ENCODE results near the gene CHRNA1.

Gene CHRNA1

GRCh38 chr2:174756743-174757142 lies 7.5 kb downstream of the CHRNA1 start:
- DNase-seq: no peak

- DNase-seq: no peak
Observed at GRCh38 chr2:174753038-174753633, 11.1 kb downstream of the CHRNA1 start.

- no peak for DNase-seq
Observed at GRCh38 chr2:174752403-174753037, 11.8 kb downstream of the CHRNA1 start.

GRCh38 chr2:174750923-174751441 lies 13.3 kb downstream of the CHRNA1 start:
- DNase-seq: no peak

GRCh38 chr2:174749793-174750192 lies 14.5 kb downstream of the CHRNA1 start:
- DNase-seq: no peak

- DNase-seq: peak; percentile 46
Observed at GRCh38 chr2:174748948-174749347, 15.3 kb downstream of the CHRNA1 start.

- no peak for DNase-seq
Observed at GRCh38 chr2:174745142-174745541, 19.1 kb downstream of the CHRNA1 start.

- no peak for DNase-seq
Observed at GRCh38 chr2:174744111-174744510, 20.2 kb downstream of the CHRNA1 start.

GRCh38 chr2:174740721-174741120 lies 23.6 kb downstream of the CHRNA1 start:
- no peak for DNase-seq

- no peak for DNase-seq
Observed at GRCh38 chr2:174738841-174739240, 25.4 kb downstream of the CHRNA1 start.

GRCh38 chr2:174731546-174731945 lies 32.7 kb downstream of the CHRNA1 start:
- no peak for DNase-seq

- peak; percentile 8 for DNase-seq
Observed at GRCh38 chr2:174730698-174731018, 33.6 kb downstream of the CHRNA1 start.

GRCh38 chr2:174729797-174730697 lies 34.2 kb downstream of the CHRNA1 start:
- peak; percentile 37 for DNase-seq

GRCh38 chr2:174728096-174728495 lies 36.2 kb downstream of the CHRNA1 start:
- no peak for DNase-seq

GRCh38 chr2:174726212-174726611 lies 38.1 kb downstream of the CHRNA1 start:
- DNase-seq: no peak

- no peak for DNase-seq
Observed at GRCh38 chr2:174722942-174723592, 41.2 kb downstream of the CHRNA1 start.

- no peak for DNase-seq
Observed at GRCh38 chr2:174719016-174719415, 45.3 kb downstream of the CHRNA1 start.

- DNase-seq: no peak
Observed at GRCh38 chr2:174718591-174718990, 45.7 kb downstream of the CHRNA1 start.

- no peak for DNase-seq
Observed at GRCh38 chr2:174717916-174718315, 46.4 kb downstream of the CHRNA1 start.

GRCh38 chr2:174717273-174717672 lies 47.0 kb downstream of the CHRNA1 start:
- no peak for DNase-seq

- DNase-seq: no peak
Observed at GRCh38 chr2:174716785-174717184, 47.5 kb downstream of the CHRNA1 start.

- no peak for DNase-seq
Observed at GRCh38 chr2:174713686-174714085, 50.6 kb downstream of the CHRNA1 start.

GRCh38 chr2:174711206-174711605 lies 53.1 kb downstream of the CHRNA1 start:
- DNase-seq: no peak

Measured in NCI-H146 (cell line).